Measurements from ENCODE around the gene P3H2.
A peak's percentile ranks its signal among the peaks of the same experiment; 100 is the strongest.

Gene P3H2

DNA sequence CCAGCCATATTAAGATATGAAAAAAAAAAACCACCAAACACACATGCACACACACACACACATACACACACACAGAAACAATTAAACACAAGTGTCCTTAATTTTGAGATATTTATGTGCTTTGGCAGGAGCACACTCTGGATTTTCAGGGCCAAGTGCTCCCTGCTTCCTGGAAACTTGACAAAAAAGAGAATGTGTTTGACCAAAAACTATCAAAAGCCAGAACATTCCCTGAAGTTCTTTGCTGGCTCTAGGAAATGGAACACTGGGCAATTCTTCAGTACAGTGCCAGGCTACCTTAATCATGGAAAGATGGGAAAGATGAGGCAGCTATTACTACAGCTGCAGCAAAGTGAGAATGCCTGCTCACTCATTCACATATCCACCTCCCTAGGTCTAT is 44.6 kb downstream of the P3H2 start (continued):
- TF ChIP-seq, protein P1, sequence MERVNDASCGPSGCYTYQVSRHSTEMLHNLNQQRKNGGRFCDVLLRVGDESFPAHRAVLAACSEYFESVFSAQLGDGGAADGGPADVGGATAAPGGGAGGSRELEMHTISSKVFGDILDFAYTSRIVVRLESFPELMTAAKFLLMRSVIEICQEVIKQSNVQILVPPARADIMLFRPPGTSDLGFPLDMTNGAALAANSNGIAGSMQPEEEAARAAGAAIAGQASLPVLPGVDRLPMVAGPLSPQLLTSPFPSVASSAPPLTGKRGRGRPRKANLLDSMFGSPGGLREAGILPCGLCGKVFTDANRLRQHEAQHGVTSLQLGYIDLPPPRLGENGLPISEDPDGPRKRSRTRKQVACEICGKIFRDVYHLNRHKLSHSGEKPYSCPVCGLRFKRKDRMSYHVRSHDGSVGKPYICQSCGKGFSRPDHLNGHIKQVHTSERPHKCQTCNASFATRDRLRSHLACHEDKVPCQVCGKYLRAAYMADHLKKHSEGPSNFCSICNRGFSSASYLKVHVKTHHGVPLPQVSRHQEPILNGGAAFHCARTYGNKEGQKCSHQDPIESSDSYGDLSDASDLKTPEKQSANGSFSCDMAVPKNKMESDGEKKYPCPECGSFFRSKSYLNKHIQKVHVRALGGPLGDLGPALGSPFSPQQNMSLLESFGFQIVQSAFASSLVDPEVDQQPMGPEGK (CRISPR knock-in tag; IDR thresholded peaks at IDR 0.05; ENCODE audit: borderline replicate concordance), result no peak
- TF ChIP-seq ZNF8 (CRISPR knock-in tag; IDR thresholded peaks at IDR 0.05), result no peak
- no peak for TF ChIP-seq SNAI2 (CRISPR knock-in tag; IDR thresholded peaks at IDR 0.05)

GRCh38 chr3:190074817-190075216 is 45.9 kb downstream of the P3H2 start:
- TF ChIP-seq, protein P1 (CRISPR knock-in tag; IDR thresholded peaks at IDR 0.05; ENCODE audit: borderline replicate concordance), result no peak
- TF ChIP-seq ARNTL (CRISPR knock-in tag; IDR thresholded peaks at IDR 0.05; ENCODE audit: borderline replicate concordance, low read depth), result no peak
- TF ChIP-seq ZNF70 (CRISPR knock-in tag; IDR thresholded peaks at IDR 0.05), result no peak
- TF ChIP-seq OSR1 (CRISPR knock-in tag; IDR thresholded peaks at IDR 0.05), result no peak
- TF ChIP-seq SNAI2 (CRISPR knock-in tag; IDR thresholded peaks at IDR 0.05), result no peak
- TF ChIP-seq RARB (CRISPR knock-in tag; IDR thresholded peaks at IDR 0.05), result no peak
- TF ChIP-seq TSHZ2 (CRISPR knock-in tag; IDR thresholded peaks at IDR 0.05), result no peak
- TF ChIP-seq, protein P2, sequence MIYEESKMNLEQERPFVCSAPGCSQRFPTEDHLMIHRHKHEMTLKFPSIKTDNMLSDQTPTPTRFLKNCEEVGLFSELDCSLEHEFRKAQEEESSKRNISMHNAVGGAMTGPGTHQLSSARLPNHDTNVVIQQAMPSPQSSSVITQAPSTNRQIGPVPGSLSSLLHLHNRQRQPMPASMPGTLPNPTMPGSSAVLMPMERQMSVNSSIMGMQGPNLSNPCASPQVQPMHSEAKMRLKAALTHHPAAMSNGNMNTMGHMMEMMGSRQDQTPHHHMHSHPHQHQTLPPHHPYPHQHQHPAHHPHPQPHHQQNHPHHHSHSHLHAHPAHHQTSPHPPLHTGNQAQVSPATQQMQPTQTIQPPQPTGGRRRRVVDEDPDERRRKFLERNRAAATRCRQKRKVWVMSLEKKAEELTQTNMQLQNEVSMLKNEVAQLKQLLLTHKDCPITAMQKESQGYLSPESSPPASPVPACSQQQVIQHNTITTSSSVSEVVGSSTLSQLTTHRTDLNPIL (CRISPR knock-in tag; IDR thresholded peaks at IDR 0.05; ENCODE audit: low read depth), result no peak
- TF ChIP-seq, protein P3, sequence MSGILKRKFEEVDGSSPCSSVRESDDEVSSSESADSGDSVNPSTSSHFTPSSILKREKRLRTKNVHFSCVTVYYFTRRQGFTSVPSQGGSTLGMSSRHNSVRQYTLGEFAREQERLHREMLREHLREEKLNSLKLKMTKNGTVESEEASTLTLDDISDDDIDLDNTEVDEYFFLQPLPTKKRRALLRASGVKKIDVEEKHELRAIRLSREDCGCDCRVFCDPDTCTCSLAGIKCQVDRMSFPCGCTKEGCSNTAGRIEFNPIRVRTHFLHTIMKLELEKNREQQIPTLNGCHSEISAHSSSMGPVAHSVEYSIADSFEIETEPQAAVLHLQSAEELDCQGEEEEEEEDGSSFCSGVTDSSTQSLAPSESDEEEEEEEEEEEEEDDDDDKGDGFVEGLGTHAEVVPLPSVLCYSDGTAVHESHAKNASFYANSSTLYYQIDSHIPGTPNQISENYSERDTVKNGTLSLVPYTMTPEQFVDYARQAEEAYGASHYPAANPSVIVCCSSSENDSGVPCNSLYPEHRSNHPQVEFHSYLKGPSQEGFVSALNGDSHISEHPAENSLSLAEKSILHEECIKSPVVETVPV (CRISPR knock-in tag; IDR thresholded peaks at IDR 0.05), result no peak
- no peak for TF ChIP-seq TCF4 (CRISPR knock-in tag; IDR thresholded peaks at IDR 0.05; ENCODE audit: borderline replicate concordance)
- TF ChIP-seq GLIS3 (CRISPR knock-in tag; IDR thresholded peaks at IDR 0.05), result no peak
- TF ChIP-seq ZFP3 (CRISPR knock-in tag; IDR thresholded peaks at IDR 0.05), result no peak
- TF ChIP-seq TOX (CRISPR knock-in tag; IDR thresholded peaks at IDR 0.05; ENCODE audit: borderline replicate concordance), result no peak
- no peak for TF ChIP-seq BACH2 (CRISPR knock-in tag; IDR thresholded peaks at IDR 0.05; ENCODE audit: borderline replicate concordance)
- no peak for ATAC-seq

DNA sequence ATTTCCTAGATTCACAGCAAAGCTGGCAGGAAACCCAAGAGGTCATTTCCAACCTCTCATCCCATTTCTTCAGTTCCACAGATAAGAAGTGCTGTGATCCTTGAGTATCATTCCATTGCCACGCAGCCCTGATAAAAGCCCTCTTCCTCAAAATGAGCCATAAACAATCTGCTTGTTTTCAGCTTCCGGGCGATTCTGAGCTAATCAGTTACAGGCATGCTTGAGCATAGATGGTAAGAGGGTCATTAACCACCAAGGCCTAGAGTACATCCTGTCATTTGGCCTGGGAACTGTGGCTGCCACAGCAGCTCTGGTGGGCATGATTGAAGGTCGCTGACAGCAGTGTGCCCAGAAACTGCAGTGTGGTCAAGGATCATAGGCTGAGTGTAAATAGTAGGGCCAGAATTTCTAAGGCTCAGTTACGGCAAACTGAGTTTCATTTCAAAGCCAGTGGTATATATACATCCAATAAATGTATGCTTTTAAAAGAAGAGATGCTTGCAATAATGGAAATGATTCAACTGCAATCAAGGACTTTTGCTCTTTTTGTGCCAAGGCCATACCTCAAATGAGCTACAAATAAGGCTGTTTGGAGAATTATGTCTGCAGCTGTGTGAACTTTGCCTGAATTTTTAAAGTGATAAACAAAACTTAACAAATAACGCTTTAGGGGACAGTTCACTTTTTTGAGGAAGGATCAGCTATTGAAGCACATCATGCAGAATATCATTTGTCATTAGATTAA is 47.3 kb downstream of the P3H2 start:
- no peak for ATAC-seq
- TF ChIP-seq TOX (CRISPR knock-in tag; IDR thresholded peaks at IDR 0.05; ENCODE audit: borderline replicate concordance) (no peak), CSDC2 (CRISPR knock-in tag; IDR thresholded peaks at IDR 0.05) (no peak), TCF4 (CRISPR knock-in tag; IDR thresholded peaks at IDR 0.05; ENCODE audit: borderline replicate concordance) (peak; percentile 15; the same call in 1 of the 2 replicates), ZFP30 (CRISPR knock-in tag; IDR thresholded peaks at IDR 0.05) (no peak)
- TF ChIP-seq, protein P3 (CRISPR knock-in tag; IDR thresholded peaks at IDR 0.05), result no peak
